Activated CD4-positive, alpha-beta T cell treated with anti-CD3 and anti-CD28 coated beads for 48 hours (primary cell): Measurements from ENCODE around the gene KCNK13.
"Not testable (repeated sequence)": the region's sequence is repeated elsewhere in the genome, so short reads cannot be mapped to it uniquely, and the experiment has no call there.

Experiments used
- DNase-seq: peaks from one replicate; pipeline ENCODE4 v3.0.0-alpha.2; 2020

KCNK13 gene

GRCh38 chr14:90061685-90062126 lies at the start of gene KCNK13:
KCNK13 (plus strand) TSS chr14:90061994; CDS start chr14:90062206, 212 bp downstream.
- DNase-seq = peak; percentile 9

- no peak for DNase-seq
These were observed 44.4 kb upstream of the KCNK13 start for GRCh38 chr14:90017371-90017770.

- DNase-seq = no peak
These were observed 41.8 kb upstream of the KCNK13 start for GRCh38 chr14:90019824-90020523.

GRCh38 chr14:90023176-90023896 lies 38.5 kb upstream of the KCNK13 start:
- no peak for DNase-seq

- DNase-seq = no peak
These were observed 36.9 kb upstream of the KCNK13 start for GRCh38 chr14:90024910-90025309.

GRCh38 chr14:90026608-90027007 lies 35.2 kb upstream of the KCNK13 start:
- not testable (repeated sequence) for DNase-seq

GRCh38 chr14:90027842-90028241 lies 34.0 kb upstream of the KCNK13 start:
- DNase-seq = no peak

- DNase-seq = no peak
These were observed 27.6 kb upstream of the KCNK13 start for GRCh38 chr14:90034156-90034555.

GRCh38 chr14:90034835-90035525 lies 26.8 kb upstream of the KCNK13 start:
- DNase-seq = no peak

GRCh38 chr14:90039253-90040010 lies 22.4 kb upstream of the KCNK13 start:
- no peak for DNase-seq

- no peak for DNase-seq
These were observed 21.4 kb upstream of the KCNK13 start for GRCh38 chr14:90040411-90040810.

GRCh38 chr14:90042496-90043252 lies 19.1 kb upstream of the KCNK13 start:
- no peak for DNase-seq

GRCh38 chr14:90045616-90046015 lies 16.2 kb upstream of the KCNK13 start:
- DNase-seq = no peak

GRCh38 chr14:90049390-90049789 lies 12.4 kb upstream of the KCNK13 start:
- no peak for DNase-seq

- no peak for DNase-seq
These were observed 11.5 kb upstream of the KCNK13 start for GRCh38 chr14:90050271-90050670.

- DNase-seq = no peak
These were observed 8.8 kb upstream of the KCNK13 start for GRCh38 chr14:90053044-90053443.

GRCh38 chr14:90054803-90055202 lies 7.0 kb upstream of the KCNK13 start:
- no peak for DNase-seq

- no peak for DNase-seq
These were observed 5.0 kb upstream of the KCNK13 start for GRCh38 chr14:90056826-90057225.

GRCh38 chr14:90058876-90059458 lies 2.8 kb upstream of the KCNK13 start:
- DNase-seq = no peak

- DNase-seq = peak; percentile 69
These were observed 1.4 kb upstream of the KCNK13 start for GRCh38 chr14:90060312-90060964.

GRCh38 chr14:90060965-90061684 lies 669 bp upstream of the KCNK13 start:
- DNase-seq = peak; percentile 5
